ENCODE measurements around the gene ZNF142.

ZNF142 gene

GRCh38 chr2:218659258-218659987 lies at the start of gene ZNF142, which contains the start of gene BCS1L:
Gene ZNF142, minus strand, starts transcription at chr2:218659623. Its CDS starts 3,194 bp downstream, at chr2:218656429.
Gene BCS1L, plus strand, starts transcription at chr2:218659683. Its CDS starts 1,305 bp downstream, at chr2:218660988.
- DNase-seq (ENCODE audit: low read depth, low spot score) = peak; percentile 31

GRCh38 chr2:218708086-218708485 lies 48.7 kb upstream of the ZNF142 start:
- DNase-seq (ENCODE audit: low read depth, low spot score) = no peak

GRCh38 chr2:218703341-218703740 lies 43.9 kb upstream of the ZNF142 start:
- DNase-seq (ENCODE audit: low read depth, low spot score) = no peak

- no peak for DNase-seq (ENCODE audit: low read depth, low spot score)
These were observed 42.4 kb upstream of the ZNF142 start for GRCh38 chr2:218701806-218702205.

- DNase-seq (ENCODE audit: low read depth, low spot score) = no peak
These were observed 39.5 kb upstream of the ZNF142 start for GRCh38 chr2:218698885-218699284.

- no peak for DNase-seq (ENCODE audit: low read depth, low spot score)
These were observed 35.2 kb upstream of the ZNF142 start for GRCh38 chr2:218694405-218695145.

- DNase-seq (ENCODE audit: low read depth, low spot score) = no peak
These were observed 31.8 kb upstream of the ZNF142 start for GRCh38 chr2:218691234-218691633.

GRCh38 chr2:218687400-218688060 lies 28.1 kb upstream of the ZNF142 start:
- DNase-seq (ENCODE audit: low read depth, low spot score) = peak; percentile 33

GRCh38 chr2:218680061-218680460 lies 20.6 kb upstream of the ZNF142 start:
- no peak for DNase-seq (ENCODE audit: low read depth, low spot score)

GRCh38 chr2:218679119-218679518 lies 19.7 kb upstream of the ZNF142 start:
- no peak for DNase-seq (ENCODE audit: low read depth, low spot score)

- DNase-seq (ENCODE audit: low read depth, low spot score) = peak; percentile 62
These were observed 12.5 kb upstream of the ZNF142 start, which contains the start of the genes RNF25 and STK36 for GRCh38 chr2:218671654-218672566. Gene RNF25, minus strand, starts transcription at chr2:218672002. Its CDS starts 32 bp downstream, at chr2:218671970. Gene STK36, plus strand, starts transcription at chr2:218672086. Its CDS starts 744 bp downstream, at chr2:218672830.

GRCh38 chr2:218671097-218671653 lies 11.8 kb upstream of the ZNF142 start:
- DNase-seq (ENCODE audit: low read depth, low spot score) = no peak

- no peak for DNase-seq (ENCODE audit: low read depth, low spot score)
These were observed 5.2 kb upstream of the ZNF142 start for GRCh38 chr2:218664653-218665052.

GRCh38 chr2:218663901-218664300 lies 4.5 kb upstream of the ZNF142 start:
- no peak for DNase-seq (ENCODE audit: low read depth, low spot score)

GRCh38 chr2:218662827-218663226 lies 3.4 kb upstream of the ZNF142 start:
- no peak for DNase-seq (ENCODE audit: low read depth, low spot score)

- no peak for DNase-seq (ENCODE audit: low read depth, low spot score)
These were observed 3.0 kb upstream of the ZNF142 start for GRCh38 chr2:218662377-218662776.

GRCh38 chr2:218659988-218660358 lies 550 bp upstream of the ZNF142 start:
- no peak for DNase-seq (ENCODE audit: low read depth, low spot score)

- no peak for DNase-seq (ENCODE audit: low read depth, low spot score)
These were observed 659 bp downstream of the ZNF142 start for GRCh38 chr2:218658671-218659257.

- DNase-seq (ENCODE audit: low read depth, low spot score) = no peak
These were observed 3.7 kb downstream of the ZNF142 start for GRCh38 chr2:218655751-218656150.

- DNase-seq (ENCODE audit: low read depth, low spot score) = no peak
These were observed 10.7 kb downstream of the ZNF142 start for GRCh38 chr2:218648787-218649100.
